Activated naive CD4-positive, alpha-beta T cell (primary cell): ENCODE data around the gene SUCLA2.
"Not testable (repeated sequence)": the region's sequence is repeated elsewhere in the genome, so short reads cannot be mapped to it uniquely, and the experiment has no call there.

ENCODE experiments used
- DNase-seq, 4 experiments: peaks; one replicate each; lab custom pipeline; 2025; lab: John Stamatoyannopoulos, UW

The SUCLA2 gene

DNA sequence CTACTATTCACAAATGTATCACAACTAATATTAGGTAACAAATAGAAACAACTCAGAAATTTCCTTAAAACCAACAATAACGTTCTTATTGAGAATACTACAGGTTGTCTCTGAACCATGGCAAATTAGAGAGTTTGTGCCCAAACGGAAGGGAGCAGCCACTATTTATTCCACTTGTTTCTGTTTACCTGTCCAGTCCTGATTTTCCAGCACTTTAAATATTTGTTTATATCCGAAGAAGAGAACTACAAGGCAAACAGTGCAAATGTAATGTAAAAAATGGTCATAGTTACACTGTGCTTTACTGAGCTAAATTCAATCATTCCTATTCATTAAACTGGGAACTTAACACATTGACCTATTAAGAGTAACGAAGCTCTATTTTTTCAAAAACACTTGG, 9.2 kb downstream of the SUCLA2 start:
- no peak for DNase-seq

- no peak for DNase-seq
Observed at GRCh38 chr13:47990920-47991466, 10.1 kb downstream of the SUCLA2 start.

GRCh38 chr13:47990427-47990826, 10.6 kb downstream of the SUCLA2 start:
- DNase-seq, result no peak

- DNase-seq, result no peak
Observed at GRCh38 chr13:47983070-47983469, 18.0 kb downstream of the SUCLA2 start.

- no peak for DNase-seq
Observed at GRCh38 chr13:47976325-47976724, 24.7 kb downstream of the SUCLA2 start.

DNA sequence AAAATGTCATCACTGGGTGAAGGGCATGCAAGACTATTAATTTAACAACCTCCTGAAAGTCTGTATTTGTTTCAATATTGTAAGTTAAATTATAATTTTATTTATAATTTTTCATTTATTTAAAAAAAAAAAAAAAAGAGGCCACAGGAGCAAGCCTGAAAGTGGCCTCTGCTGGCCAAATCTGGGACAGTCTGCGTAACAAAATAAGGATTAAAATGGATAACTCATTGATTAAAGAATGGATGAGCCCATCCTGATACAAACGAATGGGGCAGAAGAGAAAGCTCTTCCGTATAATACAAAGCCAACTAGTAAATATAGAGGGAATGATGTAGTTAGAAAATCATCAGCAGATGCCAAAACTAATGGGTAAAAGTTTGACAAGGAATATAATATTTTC, 36.2 kb downstream of the SUCLA2 start:
- no peak for DNase-seq

- no peak for DNase-seq
Observed at GRCh38 chr13:47962237-47962636, 38.8 kb downstream of the SUCLA2 start.

DNA sequence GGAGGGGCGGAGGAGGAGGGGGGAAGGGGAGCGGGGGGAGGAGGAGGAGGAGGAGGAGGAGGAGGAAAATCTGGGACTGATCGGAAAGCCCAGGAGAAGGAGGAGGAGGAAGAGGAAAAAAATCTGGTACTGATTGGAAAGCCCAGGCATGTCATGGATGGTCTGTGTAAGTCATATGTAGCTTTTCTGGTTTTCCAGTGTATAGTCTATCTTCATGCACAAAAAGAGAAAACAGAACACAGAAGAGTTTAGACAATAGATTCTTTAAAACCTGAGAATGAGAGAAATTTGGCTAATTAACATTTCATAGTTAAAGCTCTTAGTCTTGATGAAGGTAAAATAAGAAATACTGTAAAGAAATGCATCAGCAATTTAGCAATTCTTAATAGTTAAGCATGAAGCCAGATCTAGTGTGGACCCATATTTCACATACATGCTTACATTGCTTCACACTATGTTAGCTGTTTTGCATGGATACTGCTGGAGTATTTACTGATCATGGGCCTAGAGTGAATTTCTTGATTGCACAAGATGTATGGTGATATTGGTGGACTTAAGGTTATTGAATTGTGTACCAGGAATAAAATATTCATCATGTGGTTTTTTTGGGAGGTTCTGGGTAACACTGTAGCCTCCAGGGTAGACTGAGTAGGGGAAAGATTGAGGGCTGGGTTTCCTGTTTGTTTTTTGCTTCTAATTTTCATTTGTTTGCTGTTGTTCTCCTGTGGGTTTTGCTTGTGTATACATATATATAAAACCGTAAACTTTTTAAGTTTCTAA, 41.4 kb downstream of the SUCLA2 start:
- no peak for DNase-seq

GRCh38 chr13:47957073-47957472, 44.0 kb downstream of the SUCLA2 start:
- no peak for DNase-seq

GRCh38 chr13:47955836-47956235, 45.2 kb downstream of the SUCLA2 start:
- no peak for DNase-seq

- no peak for DNase-seq
Observed at GRCh38 chr13:47949799-47950198, 51.3 kb downstream of the SUCLA2 start.

DNA sequence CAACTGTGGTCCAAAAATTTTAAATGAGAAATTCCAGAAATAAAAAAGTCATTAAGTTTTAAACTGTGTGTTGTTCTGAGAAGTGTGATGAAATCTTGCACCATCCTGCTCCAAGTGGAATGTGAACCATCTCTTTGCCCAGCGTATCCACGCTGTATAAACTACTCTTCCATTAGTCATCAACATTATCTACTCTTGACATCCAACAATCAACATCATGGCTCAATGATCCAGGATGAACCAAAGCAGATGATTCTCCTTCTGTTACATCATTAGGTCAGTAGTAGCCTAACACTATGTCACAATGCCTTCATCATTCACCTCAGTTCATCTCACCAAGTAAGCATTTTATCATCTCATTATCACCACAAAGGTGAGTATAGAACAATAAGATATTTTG, 55.3 kb downstream of the SUCLA2 start:
- DNase-seq, result no peak

DNA sequence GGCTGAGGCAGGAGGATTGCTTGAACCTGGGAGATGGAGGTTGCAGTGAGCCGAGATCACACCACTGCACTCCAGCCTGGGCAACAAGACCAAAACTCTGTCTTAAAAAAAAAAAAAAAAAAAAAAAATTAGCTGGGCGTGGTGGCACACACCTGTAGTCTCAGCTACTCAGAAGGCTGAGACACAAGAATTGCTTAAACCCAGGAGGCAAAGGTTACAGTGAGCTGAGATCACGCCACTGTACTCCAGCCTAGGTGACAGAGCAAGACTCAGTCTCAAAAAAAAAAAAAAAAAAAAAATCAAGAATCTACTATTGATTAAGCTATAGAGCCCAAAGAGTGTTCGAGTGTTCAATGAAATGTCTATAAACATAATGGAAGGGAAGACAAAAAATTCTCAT, 55.9 kb downstream of the SUCLA2 start:
- DNase-seq, result not testable (repeated sequence)

GRCh38 chr13:47934371-47934770, 66.7 kb downstream of the SUCLA2 start:
- no peak for DNase-seq

DNA sequence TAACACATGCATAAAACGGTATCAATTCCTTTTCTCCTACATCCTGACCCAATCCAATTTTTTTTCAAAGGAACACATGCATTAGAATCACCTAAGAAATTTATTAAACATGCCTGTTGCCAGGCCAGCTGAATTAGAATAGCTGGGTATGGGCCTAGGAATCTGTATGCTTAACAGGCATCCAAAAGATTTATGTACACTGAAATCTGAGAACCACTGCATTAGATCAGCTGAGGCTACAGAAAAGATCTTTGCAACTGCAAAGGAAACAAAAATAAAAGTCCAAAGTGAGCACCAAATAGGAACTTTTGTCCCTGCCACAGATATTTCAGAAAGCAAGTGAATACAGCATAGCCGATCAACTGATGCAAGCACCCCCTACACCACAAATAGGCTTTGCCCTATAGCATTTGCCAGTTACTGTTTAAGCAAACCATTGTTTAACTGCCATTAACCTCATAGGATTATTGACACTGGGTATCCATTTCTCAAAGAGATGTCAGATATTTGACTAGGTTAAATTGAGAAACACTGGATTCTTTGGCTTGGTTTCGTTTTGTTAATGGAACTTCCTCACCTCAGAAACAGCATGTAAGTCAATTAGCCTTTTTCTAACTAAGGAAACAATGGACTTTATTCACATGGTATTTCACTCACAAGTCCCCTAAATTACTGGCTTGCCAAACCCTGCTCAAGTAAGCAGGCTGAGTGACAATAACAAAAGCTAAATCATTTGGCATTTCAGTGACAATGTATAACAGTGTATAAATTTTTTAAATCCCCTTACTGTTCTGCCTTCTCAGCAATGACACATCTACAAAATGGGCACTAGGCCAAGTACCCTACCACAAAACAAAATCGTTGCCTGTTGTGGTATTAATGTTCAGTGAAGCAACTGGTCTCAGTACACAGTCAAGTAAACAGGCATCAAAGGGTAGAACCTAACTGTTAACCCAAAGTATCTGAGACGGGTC, 67.8 kb downstream of the SUCLA2 start:
- DNase-seq, result no peak

DNA sequence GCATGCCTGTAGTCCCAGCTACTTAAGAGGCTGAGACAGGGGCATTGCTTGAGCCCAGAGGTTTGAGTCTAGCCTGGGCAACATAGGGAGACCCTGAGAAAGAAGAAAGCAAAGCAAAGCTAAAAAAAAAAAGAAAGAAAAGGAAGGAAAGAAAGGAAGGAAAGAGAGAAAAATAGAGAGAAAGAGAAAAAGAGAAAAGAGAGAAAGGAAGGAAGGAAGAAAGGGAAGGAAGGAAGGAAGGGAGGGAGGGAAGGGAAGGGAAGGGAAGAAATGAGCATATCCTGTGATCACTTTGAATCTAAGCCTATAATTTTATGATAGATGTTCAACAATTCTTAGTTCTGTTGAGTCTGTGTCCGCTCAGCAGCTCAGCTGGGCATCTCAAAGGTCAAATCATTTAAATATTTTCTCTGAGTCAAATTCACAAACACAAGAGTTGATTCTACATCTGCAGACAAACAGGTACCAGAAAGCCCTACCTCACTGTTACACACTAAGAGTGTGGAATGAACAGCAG, 70.4 kb downstream of the SUCLA2 start:
- DNase-seq, result no peak

GRCh38 chr13:47929156-47929555, 71.9 kb downstream of the SUCLA2 start:
- no peak for DNase-seq

- no peak for DNase-seq
Observed at GRCh38 chr13:47917022-47917574, 84.0 kb downstream of the SUCLA2 start.

- no peak for DNase-seq
Observed at GRCh38 chr13:47908197-47908902, 92.7 kb downstream of the SUCLA2 start.

- no peak for DNase-seq
Observed at GRCh38 chr13:47904891-47905290, 96.2 kb downstream of the SUCLA2 start.

GRCh38 chr13:47904241-47904640, 96.8 kb downstream of the SUCLA2 start:
- DNase-seq, result no peak

GRCh38 chr13:47903836-47904235, 97.2 kb downstream of the SUCLA2 start:
- DNase-seq, result no peak
